ENCODE measurements around the gene GZMM. TPM values are rescaled to one million over a fixed set of nuclear protein-coding genes. Genes with fewer than 3 reads are reported as not detected.

The GZMM gene
- total and polyA plus RNA-seq, 2 experiments from 2014 or later, result 0.29 TPM; not detected in 1

DNA sequence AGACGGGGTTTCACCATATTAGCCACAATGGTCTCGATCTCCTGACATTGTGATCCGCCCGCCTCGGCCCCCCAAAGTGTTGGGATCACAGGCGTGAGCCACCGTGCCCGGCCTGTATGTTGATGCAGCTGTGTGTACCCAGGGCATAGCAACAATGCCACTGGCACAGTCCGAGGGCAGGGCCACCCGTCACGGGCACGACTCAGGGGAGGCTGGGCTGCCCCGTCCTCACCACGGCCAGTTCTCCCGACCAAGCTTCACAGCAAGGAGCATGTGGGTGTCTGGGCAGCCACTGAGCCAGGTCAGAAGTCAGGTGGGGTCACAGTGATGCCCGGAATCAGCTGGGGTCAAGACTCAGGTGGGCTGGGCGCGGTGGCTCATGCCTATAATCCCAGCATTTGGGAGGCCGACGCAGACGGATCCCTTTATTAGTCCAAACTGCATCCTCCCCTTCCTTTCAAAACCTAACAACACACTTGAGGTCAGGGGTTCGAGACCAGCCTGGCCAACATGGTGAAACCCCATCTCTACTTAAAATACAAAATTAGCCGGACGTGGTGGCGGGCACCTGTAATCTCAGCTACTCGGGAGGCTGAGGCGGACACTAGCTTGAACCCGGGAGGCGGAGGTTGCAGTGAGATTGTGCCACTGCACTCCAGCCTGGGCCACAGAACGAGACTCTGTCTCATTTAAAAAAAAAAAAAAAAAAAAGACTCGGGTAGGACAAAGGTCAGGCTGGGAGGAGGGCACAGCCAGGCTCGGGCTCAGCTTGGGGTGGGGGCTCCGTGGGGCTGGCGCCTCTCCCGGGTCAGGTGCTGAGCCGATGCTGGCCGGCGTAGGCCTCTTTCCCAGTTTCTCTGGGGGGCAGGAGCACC, 13.5 kb upstream of the GZMM start (continued):
- TF ChIP-seq, protein P1, sequence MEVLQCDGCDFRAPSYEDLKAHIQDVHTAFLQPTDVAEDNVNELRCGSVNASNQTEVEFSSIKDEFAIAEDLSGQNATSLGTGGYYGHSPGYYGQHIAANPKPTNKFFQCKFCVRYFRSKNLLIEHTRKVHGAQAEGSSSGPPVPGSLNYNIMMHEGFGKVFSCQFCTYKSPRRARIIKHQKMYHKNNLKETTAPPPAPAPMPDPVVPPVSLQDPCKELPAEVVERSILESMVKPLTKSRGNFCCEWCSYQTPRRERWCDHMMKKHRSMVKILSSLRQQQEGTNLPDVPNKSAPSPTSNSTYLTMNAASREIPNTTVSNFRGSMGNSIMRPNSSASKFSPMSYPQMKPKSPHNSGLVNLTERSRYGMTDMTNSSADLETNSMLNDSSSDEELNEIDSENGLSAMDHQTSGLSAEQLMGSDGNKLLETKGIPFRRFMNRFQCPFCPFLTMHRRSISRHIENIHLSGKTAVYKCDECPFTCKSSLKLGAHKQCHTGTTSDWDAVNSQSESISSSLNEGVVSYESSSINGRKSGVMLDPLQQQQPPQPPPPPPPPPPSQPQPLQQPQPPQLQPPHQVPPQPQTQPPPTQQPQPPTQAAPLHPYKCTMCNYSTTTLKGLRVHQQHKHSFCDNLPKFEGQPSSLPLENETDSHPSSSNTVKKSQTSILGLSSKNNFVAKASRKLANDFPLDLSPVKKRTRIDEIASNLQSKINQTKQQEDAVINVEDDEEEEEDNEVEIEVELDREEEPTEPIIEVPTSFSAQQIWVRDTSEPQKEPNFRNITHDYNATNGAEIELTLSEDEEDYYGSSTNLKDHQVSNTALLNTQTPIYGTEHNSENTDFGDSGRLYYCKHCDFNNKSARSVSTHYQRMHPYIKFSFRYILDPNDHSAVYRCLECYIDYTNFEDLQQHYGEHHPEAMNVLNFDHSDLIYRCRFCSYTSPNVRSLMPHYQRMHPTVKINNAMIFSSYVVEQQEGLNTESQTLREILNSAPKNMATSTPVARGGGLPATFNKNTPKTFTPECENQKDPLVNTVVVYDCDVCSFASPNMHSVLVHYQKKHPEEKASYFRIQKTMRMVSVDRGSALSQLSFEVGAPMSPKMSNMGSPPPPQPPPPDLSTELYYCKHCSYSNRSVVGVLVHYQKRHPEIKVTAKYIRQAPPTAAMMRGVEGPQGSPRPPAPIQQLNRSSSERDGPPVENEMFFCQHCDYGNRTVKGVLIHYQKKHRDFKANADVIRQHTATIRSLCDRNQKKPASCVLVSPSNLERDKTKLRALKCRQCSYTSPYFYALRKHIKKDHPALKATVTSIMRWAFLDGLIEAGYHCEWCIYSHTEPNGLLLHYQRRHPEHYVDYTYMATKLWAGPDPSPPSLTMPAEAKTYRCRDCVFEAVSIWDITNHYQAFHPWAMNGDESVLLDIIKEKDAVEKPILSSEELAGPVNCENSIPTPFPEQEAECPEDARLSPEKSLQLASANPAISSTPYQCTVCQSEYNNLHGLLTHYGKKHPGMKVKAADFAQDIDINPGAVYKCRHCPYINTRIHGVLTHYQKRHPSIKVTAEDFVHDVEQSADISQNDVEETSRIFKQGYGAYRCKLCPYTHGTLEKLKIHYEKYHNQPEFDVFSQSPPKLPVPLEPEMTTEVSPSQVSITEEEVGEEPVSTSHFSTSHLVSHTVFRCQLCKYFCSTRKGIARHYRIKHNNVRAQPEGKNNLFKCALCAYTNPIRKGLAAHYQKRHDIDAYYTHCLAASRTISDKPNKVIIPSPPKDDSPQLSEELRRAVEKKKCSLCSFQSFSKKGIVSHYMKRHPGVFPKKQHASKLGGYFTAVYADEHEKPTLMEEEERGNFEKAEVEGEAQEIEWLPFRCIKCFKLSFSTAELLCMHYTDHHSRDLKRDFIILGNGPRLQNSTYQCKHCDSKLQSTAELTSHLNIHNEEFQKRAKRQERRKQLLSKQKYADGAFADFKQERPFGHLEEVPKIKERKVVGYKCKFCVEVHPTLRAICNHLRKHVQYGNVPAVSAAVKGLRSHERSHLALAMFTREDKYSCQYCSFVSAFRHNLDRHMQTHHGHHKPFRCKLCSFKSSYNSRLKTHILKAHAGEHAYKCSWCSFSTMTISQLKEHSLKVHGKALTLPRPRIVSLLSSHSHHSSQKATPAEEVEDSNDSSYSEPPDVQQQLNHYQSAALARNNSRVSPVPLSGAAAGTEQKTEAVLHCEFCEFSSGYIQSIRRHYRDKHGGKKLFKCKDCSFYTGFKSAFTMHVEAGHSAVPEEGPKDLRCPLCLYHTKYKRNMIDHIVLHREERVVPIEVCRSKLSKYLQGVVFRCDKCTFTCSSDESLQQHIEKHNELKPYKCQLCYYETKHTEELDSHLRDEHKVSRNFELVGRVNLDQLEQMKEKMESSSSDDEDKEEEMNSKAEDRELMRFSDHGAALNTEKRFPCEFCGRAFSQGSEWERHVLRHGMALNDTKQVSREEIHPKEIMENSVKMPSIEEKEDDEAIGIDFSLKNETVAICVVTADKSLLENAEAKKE (CRISPR knock-in tag; IDR thresholded peaks at IDR 0.05), result no peak
- TF ChIP-seq ZNF114 (CRISPR knock-in tag; IDR thresholded peaks at IDR 0.05) (no peak), CREB1 (CRISPR knock-in tag; IDR thresholded peaks at IDR 0.05; ENCODE audit: low read depth) (no peak), NANOG (IDR thresholded peaks at IDR 0.05; ENCODE audit: borderline replicate concordance) (no peak), EZH2phosphoT487 (IDR thresholded peaks at IDR 0.05; ENCODE audit: unreplicated experiment) (no peak)

DNA sequence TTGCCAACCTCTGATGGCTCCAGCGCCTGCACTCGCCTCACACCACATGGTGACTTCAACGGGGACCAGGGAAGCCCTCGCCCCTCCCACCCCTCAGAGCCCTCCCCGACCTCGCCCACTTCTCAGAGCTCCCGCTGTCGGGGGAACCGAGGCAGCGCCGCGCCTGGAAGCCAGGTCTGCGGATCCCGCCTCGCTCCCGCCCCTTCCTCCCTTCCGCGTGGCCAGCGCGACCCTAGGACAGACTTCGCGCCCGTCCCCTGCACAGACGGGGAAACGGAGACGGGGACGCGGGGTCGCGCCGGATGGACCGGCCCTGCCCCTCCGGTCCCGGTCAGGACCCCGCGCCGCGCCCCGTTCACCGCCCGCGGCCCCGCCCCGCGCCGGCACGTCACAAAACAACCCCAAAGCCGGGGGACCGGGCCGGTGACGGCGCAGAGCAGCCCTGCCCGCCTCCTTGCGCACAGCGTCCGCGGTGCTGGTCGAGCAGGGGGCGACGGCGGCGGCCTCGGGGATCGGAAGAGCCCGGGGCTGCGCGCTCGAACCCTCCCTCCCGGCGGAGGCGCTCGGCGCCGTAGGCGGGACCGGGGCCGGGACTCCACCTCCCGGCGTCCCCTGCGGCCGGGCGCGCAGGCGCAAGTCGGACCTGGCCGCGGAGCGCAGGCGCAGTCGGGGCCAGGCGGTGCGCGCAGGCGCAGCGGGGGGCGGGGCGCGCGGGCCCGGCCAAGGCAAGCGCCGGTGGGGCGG, 12.7 kb upstream of the GZMM start:
- Histone ChIP-seq H2AFZ (peak overlapping the region; percentile 81; the same call in 1 of the 2 replicates), H3K4me1 (ENCODE audit: insufficient read depth) (no peaks in the 10 kb centered on the region; the same call in 1 of the 2 replicates), H3K36me3 (ENCODE audit: insufficient read depth) (no peaks in the 10 kb centered on the region; the same call in 1 of the 2 replicates), H3K27ac (ENCODE audit: low read depth) (peak overlapping the region; percentile 66; the same call in 1 of the 2 replicates), H3K79me2 (replicated peaks; ENCODE audit: insufficient read depth) (peaks cover 25% of the 10 kb centered on the region), H3K9me2 (ENCODE audit: insufficient read depth) (no peaks in the 10 kb centered on the region), H3K4me2 (peak overlapping the region; percentile 79), H3F3A (replicated peaks; ENCODE audit: low read depth) (peaks cover 15% of the 10 kb centered on the region), H4K20me1 (replicated peaks; ENCODE audit: insufficient read depth) (peaks cover 17% of the 10 kb centered on the region), H3K4me3 (peak overlapping the region; percentile 79), H3K27me3 (ENCODE audit: insufficient read depth) (no peaks in the 10 kb centered on the region)
- 0 out of 3 replicates have a peak, but pooled peaks cover 2% of the 10 kb centered on the region for H3K9me3 Mint-ChIP-seq
- H3K36me3 Mint-ChIP-seq (ENCODE audit: low read depth), result peaks cover 5% of the 10 kb centered on the region; the same call in 1 of the 3 replicates
- H3K4me3 Mint-ChIP-seq, result peak overlapping the region; percentile 82
- ATAC-seq, result peak; percentile 74
- peaks cover 19% of the 10 kb centered on the region for H3K27me3 Mint-ChIP-seq (ENCODE audit: insufficient read depth, low read depth, poor library complexity)
- peaks cover 9% of the 10 kb centered on the region for H3K4me1 Mint-ChIP-seq
- peak overlapping the region; percentile 92 for H3K27ac Mint-ChIP-seq
- DNase-seq (ENCODE audit: low spot score), result peak; percentile 92
- TF ChIP-seq, protein P2, sequence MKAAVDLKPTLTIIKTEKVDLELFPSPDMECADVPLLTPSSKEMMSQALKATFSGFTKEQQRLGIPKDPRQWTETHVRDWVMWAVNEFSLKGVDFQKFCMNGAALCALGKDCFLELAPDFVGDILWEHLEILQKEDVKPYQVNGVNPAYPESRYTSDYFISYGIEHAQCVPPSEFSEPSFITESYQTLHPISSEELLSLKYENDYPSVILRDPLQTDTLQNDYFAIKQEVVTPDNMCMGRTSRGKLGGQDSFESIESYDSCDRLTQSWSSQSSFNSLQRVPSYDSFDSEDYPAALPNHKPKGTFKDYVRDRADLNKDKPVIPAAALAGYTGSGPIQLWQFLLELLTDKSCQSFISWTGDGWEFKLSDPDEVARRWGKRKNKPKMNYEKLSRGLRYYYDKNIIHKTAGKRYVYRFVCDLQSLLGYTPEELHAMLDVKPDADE (IDR thresholded peaks at IDR 0.05), result peak; percentile 37; the same call in 1 of the 2 replicates
- TF ChIP-seq EZH2 (IDR thresholded peaks at IDR 0.05; ENCODE audit: low read depth, unreplicated experiment) (no peak), EZH2phosphoT487 (IDR thresholded peaks at IDR 0.05; ENCODE audit: unreplicated experiment) (no peak)
- TF ChIP-seq, protein P3, sequence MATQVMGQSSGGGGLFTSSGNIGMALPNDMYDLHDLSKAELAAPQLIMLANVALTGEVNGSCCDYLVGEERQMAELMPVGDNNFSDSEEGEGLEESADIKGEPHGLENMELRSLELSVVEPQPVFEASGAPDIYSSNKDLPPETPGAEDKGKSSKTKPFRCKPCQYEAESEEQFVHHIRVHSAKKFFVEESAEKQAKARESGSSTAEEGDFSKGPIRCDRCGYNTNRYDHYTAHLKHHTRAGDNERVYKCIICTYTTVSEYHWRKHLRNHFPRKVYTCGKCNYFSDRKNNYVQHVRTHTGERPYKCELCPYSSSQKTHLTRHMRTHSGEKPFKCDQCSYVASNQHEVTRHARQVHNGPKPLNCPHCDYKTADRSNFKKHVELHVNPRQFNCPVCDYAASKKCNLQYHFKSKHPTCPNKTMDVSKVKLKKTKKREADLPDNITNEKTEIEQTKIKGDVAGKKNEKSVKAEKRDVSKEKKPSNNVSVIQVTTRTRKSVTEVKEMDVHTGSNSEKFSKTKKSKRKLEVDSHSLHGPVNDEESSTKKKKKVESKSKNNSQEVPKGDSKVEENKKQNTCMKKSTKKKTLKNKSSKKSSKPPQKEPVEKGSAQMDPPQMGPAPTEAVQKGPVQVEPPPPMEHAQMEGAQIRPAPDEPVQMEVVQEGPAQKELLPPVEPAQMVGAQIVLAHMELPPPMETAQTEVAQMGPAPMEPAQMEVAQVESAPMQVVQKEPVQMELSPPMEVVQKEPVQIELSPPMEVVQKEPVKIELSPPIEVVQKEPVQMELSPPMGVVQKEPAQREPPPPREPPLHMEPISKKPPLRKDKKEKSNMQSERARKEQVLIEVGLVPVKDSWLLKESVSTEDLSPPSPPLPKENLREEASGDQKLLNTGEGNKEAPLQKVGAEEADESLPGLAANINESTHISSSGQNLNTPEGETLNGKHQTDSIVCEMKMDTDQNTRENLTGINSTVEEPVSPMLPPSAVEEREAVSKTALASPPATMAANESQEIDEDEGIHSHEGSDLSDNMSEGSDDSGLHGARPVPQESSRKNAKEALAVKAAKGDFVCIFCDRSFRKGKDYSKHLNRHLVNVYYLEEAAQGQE (IDR thresholded peaks at IDR 0.05; ENCODE audit: unreplicated experiment), result no peak
- TF ChIP-seq, protein P4, sequence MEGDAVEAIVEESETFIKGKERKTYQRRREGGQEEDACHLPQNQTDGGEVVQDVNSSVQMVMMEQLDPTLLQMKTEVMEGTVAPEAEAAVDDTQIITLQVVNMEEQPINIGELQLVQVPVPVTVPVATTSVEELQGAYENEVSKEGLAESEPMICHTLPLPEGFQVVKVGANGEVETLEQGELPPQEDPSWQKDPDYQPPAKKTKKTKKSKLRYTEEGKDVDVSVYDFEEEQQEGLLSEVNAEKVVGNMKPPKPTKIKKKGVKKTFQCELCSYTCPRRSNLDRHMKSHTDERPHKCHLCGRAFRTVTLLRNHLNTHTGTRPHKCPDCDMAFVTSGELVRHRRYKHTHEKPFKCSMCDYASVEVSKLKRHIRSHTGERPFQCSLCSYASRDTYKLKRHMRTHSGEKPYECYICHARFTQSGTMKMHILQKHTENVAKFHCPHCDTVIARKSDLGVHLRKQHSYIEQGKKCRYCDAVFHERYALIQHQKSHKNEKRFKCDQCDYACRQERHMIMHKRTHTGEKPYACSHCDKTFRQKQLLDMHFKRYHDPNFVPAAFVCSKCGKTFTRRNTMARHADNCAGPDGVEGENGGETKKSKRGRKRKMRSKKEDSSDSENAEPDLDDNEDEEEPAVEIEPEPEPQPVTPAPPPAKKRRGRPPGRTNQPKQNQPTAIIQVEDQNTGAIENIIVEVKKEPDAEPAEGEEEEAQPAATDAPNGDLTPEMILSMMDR (conservative IDR thresholded peaks at IDR 0.05; ENCODE audit: low read depth in 2 of 2), result no peak

All from GM23338 (cell line).